Kasumi-1 (cell line): Measurements from ENCODE around the gene NRL.

Source experiments
- DNase-seq, 2 experiments: peaks; one replicate each; lab custom pipeline; 2025; lab: John Stamatoyannopoulos, UW

The NRL gene

DNA sequence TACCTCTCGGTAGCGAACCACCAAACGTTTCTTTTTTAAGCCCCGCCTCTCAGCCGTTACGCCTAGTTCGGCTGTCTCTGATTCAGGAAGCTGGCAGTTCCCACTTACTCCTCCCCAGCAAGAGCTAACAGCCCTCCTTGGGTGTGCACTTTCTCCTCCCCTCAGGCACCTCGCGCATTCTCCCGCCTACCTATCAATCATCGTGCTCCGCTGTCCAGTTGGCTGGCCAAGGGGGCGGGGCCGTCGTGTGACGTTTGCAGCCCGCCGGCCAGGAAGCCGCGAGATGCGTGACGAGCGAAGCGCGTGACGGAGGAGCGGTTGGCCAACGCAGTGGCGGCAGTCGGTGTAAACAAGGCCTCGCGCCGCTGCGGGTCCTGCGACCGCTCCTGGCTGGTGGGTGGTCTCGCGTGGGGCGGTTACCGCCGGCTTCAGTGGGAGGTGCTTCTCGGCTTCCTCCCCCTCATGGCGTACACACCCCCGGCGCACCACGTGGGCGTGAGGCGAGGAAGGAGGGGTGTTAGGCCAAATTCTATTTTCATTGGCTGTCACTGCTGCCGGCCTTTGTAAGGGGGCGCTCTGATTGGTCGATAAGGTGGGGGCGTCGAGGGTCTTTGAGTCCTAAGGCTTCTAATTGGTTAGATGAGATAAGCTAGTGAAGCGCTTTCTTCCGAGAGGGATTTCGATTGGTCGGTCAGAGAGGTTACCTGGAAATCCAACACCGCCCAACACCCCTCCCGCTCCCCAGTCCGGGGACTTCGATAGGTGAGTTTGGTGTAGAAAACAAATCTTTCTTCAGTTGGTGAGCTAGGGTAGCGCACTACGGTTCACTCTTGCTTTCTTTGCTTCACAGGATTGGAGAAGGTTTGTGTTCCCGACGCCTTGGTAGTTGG is at the start of gene NRL, which contains the start of gene DCAF11:
NRL (minus strand) TSS at position 418 of the 890 bp plus-strand sequence. CDS start 32,101 bp downstream, outside the sequence.
DCAF11 (plus strand) TSS at position 246 of the 890 bp plus-strand sequence. CDS start 818 bp downstream, outside the sequence.
- DNase-seq: peak; percentile 100

GRCh38 chr14:24162093-24162492 is 47.3 kb upstream of the NRL start:
- DNase-seq: no peak

GRCh38 chr14:24160850-24161804 is 46.4 kb upstream of the NRL start, which contains the start of gene IRF9:
TSS of gene IRF9 (plus strand) at chr14:24161265. CDS start at chr14:24162145, 880 bp downstream.
- DNase-seq: peak; percentile 96 to 97

- no peak for DNase-seq
These were observed 45.7 kb upstream of the NRL start for GRCh38 chr14:24160499-24160849.

GRCh38 chr14:24159777-24160498 is 45.2 kb upstream of the NRL start:
- no peak for DNase-seq

- no peak for DNase-seq
These were observed 42.6 kb upstream of the NRL start for GRCh38 chr14:24157331-24157730.

DNA sequence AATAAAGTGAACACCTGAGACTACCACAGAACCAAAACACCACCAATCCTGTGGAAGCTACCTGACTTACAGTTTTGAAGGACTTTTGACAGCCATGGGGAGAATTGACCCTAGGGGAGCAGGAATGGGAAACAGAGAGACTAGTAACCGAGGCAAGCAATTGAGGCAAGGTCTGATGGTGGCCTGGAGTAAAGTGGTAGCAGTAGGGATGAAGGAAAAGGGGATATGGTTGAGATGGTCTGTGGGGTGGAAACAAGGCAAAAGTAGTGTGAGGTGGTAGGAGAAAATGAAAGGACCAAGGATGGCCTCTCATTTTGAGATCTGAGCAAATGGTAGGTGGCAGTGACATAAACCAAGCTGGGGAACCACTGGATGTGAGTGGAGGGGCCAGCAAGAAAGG is 42.1 kb upstream of the NRL start:
- DNase-seq: no peak

GRCh38 chr14:24155100-24155499 is 40.4 kb upstream of the NRL start:
- no peak for DNase-seq

DNA sequence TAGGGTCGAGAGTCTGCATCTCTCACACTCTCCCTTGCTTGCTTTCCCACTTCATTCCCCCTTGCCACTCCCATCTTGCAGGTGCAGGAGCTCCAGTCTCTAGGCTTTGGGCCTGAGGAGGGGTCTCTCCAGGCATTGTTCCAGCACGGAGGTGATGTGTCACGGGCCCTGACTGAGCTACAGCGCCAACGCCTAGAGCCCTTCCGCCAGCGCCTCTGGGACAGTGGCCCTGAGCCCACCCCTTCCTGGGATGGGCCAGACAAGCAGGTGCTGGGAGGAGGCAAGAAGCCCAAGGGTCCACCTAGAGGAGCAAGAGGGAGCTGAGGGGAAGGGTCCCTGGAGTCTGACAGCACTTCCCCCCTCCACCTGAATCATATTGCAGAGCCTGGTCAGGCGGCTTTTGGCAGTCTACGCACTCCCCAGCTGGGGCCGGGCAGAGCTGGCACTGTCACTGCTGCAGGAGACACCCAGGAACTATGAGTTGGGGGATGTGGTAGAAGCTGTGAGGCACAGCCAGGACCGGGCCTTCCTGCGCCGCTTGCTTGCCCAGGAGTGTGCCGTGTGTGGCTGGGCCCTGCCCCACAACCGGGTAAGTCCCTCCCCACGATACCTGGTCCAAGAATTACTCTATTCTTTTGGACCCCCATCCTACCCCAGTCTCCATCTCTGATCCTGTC is 36.8 kb upstream of the NRL start:
- no peak for DNase-seq

- DNase-seq: no peak
These were observed 36.2 kb upstream of the NRL start for GRCh38 chr14:24150993-24151392.

GRCh38 chr14:24150567-24150966 is 35.8 kb upstream of the NRL start:
- no peak for DNase-seq

DNA sequence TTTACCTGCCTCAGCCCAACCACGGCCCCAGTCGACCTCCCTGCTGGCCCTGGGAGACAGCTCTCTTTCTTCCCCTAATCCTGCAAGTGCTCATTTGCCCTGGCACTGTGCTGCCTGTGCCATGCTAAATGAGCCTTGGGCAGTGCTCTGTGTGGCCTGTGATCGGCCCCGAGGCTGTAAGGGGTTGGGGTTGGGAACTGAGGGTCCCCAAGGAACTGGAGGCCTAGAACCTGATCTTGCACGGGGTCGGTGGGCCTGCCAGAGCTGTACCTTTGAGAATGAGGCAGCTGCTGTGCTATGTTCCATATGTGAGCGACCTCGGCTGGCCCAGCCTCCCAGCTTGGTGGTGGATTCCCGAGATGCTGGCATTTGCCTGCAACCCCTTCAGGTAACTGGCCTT is 35.3 kb upstream of the NRL start:
- no peak for DNase-seq

DNA sequence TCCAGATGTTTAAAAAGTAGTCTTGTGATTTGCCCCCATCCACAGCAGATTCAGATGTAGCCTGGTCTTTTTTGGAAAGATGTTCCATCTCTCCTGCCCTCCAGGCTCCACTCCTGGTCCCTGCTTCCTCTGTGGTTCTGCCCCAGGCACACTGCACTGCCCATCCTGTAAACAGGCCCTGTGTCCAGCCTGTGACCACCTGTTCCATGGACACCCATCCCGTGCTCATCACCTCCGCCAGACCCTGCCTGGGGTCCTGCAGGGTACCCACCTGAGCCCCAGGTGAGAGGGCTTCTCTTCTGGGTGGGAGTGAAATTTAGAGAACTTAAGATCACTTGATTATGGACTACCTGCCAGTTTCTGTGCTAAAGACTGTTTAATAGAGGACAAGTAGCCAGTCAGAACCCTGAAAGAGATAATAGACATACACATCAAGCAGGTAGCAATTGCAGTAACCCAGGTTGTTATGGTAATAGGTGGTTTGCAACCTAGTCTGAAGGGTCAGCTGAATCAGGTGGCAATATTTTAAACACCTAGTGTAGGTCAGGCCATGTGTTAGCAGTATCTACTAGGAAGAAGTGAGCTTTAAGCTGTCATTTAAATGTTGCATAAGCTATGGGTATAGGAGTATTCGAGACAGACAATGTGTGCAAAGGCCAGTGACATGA is 34.7 kb upstream of the NRL start:
- DNase-seq: no peak

DNA sequence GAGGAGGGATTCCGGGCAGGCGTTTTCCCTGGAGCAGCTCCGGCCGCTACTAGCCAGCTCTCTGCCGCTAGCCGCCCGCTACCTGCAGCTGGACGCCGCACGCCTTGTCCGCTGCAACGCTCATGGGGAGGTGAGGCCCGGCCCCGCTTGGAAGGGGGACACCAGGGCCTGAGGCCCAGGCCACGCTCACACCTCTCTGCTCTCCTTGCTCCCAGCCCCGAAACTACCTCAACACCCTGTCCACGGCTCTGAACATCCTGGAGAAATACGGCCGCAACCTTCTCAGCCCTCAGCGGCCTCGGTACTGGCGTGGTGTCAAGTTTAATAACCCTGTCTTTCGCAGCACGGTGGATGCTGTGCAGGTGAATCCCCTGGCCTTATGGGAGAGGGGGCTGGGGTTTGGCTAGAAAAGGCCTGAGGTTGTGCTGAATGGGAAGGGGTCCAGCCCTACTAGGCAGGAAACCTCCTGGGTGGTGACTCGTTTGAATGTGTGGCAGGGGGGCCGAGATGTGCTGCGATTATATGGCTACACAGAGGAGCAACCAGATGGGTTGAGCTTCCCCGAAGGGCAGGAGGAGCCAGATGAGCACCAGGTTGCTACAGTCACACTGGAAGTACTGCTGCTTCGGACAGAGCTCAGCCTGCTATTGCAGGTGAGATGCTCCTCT is 33.1 kb upstream of the NRL start:
- DNase-seq: peak in 1 of 2 experiments; percentile 7

DNA sequence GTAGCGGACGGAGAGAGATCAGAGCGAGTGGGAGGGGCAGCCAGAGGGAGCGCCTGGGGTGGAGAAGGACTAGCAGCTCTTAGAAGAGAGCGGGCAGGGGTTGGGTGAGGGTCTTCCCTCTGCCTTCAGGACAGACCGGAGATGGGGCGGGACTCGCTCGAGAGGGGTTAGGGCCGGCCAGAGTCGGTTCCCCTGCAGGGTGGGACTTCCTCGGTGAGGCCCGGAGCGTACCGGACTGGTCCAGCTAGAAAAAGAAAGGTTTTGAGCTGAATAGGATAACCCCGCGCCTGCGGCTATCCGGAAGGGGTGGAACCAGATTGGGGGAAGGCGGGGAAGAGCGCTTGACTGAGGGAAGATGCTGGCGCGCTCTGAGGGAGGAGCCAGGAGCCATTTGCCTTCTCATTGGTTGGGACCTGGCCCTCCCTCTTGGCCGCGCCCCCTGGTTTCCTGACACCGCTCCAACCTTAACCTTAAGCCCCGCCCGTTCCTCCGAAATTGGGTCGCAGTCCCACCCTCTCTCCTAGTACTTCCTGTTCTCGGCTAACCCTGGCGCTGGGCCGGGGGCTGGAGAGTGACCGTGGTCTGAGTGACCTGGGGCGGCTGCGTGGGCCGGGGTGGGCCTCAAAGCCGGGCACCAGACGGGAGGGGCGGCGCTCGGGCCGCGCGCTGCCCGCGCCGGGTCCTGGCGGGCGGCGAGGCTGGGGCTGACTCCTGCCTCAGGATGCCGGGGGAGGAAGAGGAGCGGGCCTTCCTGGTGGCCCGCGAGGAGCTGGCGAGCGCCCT is 32.4 kb upstream of the NRL start, which contains the start of gene RNF31:
RNF31 (plus strand) TSS at position 521 of the 783 bp plus-strand sequence; CDS start at position 722, 201 bp downstream.
- DNase-seq: peak; percentile 99

GRCh38 chr14:24146453-24146977 is 31.8 kb upstream of the NRL start, which contains the start of gene PSME2:
TSS of gene PSME2 (minus strand) at chr14:24146610. CDS start at chr14:24146581, 29 bp downstream.
- peak; percentile 98 for DNase-seq

- DNase-seq: peak; percentile 8 to 26
These were observed 31.1 kb upstream of the NRL start for GRCh38 chr14:24145690-24146452.

DNA sequence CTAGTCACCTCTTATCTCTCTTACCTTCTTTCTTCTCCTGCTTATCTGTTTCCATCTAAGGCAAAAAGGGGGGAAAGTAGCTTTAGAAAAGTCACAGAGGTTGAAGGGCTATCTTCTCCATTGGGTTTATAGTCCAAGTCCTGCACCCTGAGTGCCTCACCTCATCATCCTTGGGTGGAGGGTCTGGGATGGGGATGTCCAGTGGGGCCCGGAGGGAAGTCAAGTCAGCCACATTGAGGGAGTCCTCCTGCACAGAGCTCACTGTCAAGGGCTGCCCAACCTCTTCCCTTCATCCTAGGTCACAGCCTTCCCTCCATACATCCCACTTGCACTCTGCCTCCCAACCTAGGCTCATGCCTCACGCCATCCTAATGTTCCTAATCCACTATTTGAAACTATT is 30.5 kb upstream of the NRL start:
- no peak for DNase-seq
